ENCODE measurements around the gene TNFRSF14.

- TF ChIP-seq MAX (IDR thresholded peaks at IDR 0.05): no peak
- no peak for TF ChIP-seq REST (IDR thresholded peaks at IDR 0.05; ENCODE audit: borderline replicate concordance in 1 of 2, low read depth in 1 of 2, low read length in 2 of 2)
- TF ChIP-seq CBX2 (IDR thresholded peaks at IDR 0.05; ENCODE audit: low read depth, low read length): no peak
- TF ChIP-seq CBX2 (CRISPR knock-in tag; IDR thresholded peaks at IDR 0.05; ENCODE audit: low read depth): no peak
- TF ChIP-seq POLR2A (IDR thresholded peaks at IDR 0.05; ENCODE audit: insufficient read depth in 1 of 2, low read depth in 2 of 2, low read length in 2 of 2): no peak
- no peak for TF ChIP-seq ZNF558 (CRISPR knock-in tag; IDR thresholded peaks at IDR 0.05; ENCODE audit: borderline replicate concordance)
- no peak for TF ChIP-seq KLF9 (CRISPR knock-in tag; IDR thresholded peaks at IDR 0.05; ENCODE audit: low read depth)
- no peak for TF ChIP-seq PATZ1 (CRISPR knock-in tag; IDR thresholded peaks at IDR 0.05)
- no peak for TF ChIP-seq IRX3 (CRISPR knock-in tag; IDR thresholded peaks at IDR 0.05; ENCODE audit: borderline replicate concordance, low read depth)
- TF ChIP-seq CTCF (CRISPR knock-in tag; IDR thresholded peaks at IDR 0.05): no peak
- no peak for TF ChIP-seq RAD21 (CRISPR knock-in tag; IDR thresholded peaks at IDR 0.05)
- no peak for TF ChIP-seq KDM1A (CRISPR knock-in tag; IDR thresholded peaks at IDR 0.05)
- TF ChIP-seq ZNF333 (CRISPR knock-in tag; IDR thresholded peaks at IDR 0.05; ENCODE audit: borderline replicate concordance): no peak
- no peak for TF ChIP-seq MAZ (IDR thresholded peaks at IDR 0.05; ENCODE audit: borderline replicate concordance, low read depth, low read length)
- TF ChIP-seq MAZ (CRISPR knock-in tag; IDR thresholded peaks at IDR 0.05; ENCODE audit: low read depth): no peak
Observed at GRCh38 chr1:2604844-2605508, 48.8 kb downstream of the TNFRSF14 start.

Measured in HepG2 (cell line).